DMS114 treated with DMSO at 0.1 percent for 48 hours (cell line): ENCODE measurements around the gene DRD4.
"Not testable (repeated sequence)": the region's sequence is repeated elsewhere in the genome, so short reads cannot be mapped to it uniquely, and the experiment has no call there.

ENCODE experiments used
- DNase-seq: peaks from one replicate; lab custom pipeline; 2025; ENCODE audit not compliant: unreplicated experiment; lab: John Stamatoyannopoulos, UW

The DRD4 gene

GRCh38 chr11:641806-642370 lies 4.8 kb downstream of the DRD4 start:
- no peak for DNase-seq

DNA sequence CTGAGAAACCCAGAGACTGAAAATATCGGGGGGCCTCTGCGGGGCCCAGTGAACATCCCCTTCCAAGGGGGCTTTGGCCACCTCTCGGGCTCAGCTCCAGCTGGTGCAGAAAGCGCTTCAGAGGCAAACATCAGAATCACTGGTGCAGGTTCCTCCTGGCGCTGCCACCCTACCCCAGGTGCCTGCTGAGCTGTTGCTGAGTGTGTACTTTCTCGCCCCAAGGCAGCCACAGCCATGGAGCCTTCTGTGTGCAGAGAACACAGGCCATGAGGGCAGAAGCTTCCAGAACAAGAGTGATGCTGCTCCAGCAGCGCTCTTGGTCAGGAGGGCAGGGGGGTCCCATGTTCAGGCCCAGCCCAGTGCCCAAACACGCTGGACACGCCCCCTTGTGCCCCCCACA lies 6.3 kb downstream of the DRD4 start:
- DNase-seq = no peak

GRCh38 chr11:643849-644738 lies 7.0 kb downstream of the DRD4 start:
- no peak for DNase-seq

DNA sequence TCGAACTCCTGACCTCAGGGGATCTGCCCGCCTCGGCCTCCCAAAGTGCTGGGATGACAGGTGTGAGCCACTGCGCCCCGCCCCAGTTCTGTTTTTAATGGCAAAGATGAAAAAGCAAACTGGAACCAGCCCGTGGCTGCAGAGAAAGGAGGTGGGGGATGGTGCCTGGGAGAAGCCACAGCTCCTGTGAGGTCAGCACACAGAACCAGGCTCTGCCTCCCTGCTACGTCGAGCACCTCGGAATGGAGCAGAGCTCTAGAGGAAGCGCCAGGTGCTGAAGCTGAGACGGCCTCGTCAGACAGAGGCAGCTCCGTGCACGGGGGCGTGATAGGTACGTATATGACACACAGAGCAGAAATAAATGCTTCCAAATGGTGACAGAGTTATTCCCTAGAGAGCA lies 8.5 kb downstream of the DRD4 start:
- no peak for DNase-seq

DNA sequence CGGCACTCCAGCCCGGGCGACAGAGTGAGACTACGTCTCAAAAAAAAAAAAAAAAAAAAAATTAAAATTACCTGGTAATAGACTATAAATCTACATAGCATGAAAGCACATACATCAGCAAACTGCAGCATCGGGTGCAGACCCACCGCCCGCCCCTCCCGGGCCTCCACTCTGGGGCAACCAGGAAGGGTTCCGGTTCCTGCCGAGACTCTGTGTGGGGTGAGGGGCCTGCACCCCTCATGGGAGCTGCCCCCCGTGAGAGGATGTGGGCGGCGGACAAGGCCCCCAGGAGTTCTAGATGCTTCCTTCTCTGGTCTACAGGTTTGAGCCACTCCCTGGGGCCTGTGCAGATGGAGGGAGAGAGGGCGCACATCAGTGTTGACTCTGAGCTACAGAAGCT lies 9.1 kb downstream of the DRD4 start:
- DNase-seq = no peak

GRCh38 chr11:647672-648158 lies 10.6 kb downstream of the DRD4 start:
- not testable (repeated sequence) for DNase-seq

DNA sequence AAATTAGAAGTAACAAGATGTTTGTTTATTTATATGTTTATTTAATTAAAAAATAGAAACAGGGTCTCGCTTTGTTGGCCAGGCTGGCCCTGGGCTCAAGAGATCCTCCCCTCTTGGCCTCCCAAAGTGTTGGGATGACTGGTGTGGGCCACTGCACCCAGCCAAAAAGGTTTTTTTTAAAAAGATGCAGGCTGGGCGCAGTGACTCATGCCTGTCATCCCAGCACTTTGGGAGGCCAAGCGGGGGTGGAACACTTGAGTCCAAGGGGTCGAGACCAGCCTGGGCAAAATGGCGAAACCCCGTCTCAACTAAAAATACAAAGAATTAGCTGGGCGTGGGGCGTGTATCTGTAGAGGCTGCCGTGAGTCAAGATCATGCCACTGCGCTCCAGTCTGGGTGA lies 13.4 kb downstream of the DRD4 start:
- no peak for DNase-seq

DNA sequence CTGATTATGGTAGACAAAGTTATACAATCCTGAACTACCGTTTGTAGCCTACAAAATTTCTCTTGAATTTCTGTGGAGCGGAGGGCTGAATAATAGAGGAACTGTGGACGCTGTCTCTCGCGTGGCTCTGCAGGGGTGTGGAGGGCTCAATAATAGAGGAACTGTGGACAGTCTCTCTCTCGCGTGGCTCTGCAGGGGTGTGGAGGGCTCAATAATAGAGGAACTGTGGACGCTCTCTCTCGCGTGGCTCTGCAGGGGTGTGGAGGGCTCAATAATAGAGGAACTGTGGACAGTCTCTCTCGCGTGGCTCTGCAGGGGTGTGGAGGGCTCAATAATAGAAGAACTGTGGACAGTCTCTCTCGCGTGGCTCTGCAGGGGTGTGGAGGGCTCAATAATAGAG lies 16.1 kb downstream of the DRD4 start:
- not testable (repeated sequence) for DNase-seq

- DNase-seq = no peak
These were observed 16.8 kb downstream of the DRD4 start for GRCh38 chr11:653837-654236.

DNA sequence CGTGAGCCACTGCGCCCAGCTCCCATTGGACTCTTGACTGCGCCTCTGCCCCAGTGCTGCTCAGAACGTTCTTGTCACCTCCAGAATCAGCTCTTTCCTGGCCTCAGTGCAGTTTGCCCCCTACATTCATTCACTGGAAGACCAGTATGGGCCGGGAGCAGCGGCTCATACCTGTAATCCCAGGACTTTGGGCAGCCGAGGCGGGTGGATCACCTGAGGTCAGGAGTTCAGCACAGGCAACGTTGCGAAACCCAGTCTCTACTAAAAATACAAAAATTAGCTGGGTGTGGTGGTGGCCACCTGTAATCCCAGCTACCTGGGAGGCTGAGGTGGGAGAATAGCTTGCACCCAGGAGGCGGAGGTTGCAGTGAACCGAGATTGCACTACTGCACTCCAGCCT lies 17.4 kb downstream of the DRD4 start:
- not testable (repeated sequence) for DNase-seq

DNA sequence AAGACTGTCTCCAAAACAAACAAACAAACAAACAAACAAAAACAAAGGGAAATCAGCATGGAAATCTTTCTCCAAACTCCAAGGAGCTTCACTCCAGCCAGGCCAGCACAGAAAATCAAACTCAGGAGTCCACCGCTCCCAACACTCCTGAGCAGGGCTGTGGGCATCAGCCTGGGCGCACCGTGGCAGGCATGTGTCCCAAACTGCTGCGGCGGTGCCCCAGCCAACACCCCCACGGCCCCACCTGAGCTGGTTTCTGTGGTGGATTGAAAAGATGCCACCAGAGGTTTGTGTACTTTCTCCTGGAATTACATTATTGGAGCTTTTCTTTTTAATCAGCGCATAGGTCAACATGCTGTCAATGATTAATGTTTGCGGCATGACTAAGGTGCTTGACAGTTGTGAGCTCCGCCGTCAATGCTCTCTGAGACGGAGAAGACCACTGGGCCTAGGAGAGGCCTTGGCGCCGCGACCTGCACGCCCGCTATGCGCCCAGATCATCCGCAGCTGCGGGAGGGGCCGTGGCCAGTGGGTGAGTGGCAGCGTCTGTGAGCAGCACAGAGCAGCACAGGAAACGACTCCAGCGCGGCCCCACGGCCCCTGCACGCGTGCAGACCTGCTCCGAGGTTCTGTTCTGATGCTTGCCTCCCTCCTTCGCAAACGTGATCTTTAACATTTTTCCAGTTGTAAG lies 18.1 kb downstream of the DRD4 start:
- DNase-seq = no peak

GRCh38 chr11:656426-656825 lies 19.4 kb downstream of the DRD4 start:
- DNase-seq = no peak

GRCh38 chr11:656866-657265 lies 19.8 kb downstream of the DRD4 start:
- no peak for DNase-seq

GRCh38 chr11:657691-658126 lies 20.6 kb downstream of the DRD4 start:
- no peak for DNase-seq

GRCh38 chr11:659532-660085 lies 22.5 kb downstream of the DRD4 start:
- DNase-seq = no peak

- no peak for DNase-seq
These were observed 23.2 kb downstream of the DRD4 start for GRCh38 chr11:660281-660680.

DNA sequence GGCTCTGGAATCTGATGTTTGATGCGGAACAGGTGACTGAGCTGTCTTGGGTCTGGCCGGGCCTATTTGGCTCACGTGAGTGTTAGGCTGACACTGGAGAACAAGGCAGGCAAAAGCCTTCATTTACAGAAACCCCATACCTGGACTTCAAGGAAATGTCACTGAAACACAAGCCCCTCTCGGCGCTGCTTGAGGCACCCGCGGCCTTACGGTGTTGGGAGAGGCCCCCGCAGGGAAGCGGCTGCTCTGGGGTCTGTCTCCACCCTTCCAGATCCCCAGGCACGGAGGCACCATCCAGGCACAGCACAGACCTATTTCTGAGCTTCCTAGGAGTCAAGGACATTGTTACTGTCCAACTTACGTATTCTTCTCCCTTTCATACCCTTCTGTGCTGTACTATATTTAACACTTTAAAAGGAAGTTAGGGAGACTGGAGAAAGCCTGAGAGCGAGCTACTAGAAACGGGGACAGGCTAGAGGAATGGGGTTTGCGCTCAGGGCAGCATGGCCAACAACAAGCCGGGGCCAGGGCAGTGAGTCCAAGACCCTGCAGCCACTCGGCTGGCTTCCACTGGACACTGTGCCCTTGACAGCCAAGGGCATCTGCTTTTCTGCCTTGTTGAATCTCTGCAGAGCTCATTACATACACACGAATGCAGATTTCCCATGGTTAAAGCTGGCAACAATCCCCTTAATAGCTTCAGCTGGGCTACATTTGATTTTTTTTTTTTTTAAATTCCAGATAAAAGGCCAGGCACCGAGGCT lies 23.8 kb downstream of the DRD4 start:
- DNase-seq = no peak

- no peak for DNase-seq
These were observed 25.7 kb downstream of the DRD4 start for GRCh38 chr11:662689-663274.

GRCh38 chr11:665062-665703 lies 28.1 kb downstream of the DRD4 start:
- no peak for DNase-seq

GRCh38 chr11:665704-666281 lies 28.7 kb downstream of the DRD4 start:
- DNase-seq = no peak
